WTC11 (cell line): ENCODE results near the gene TFCP2.

ENCODE experiments used
- ELF4 ChIP-seq: sonication (generic); formaldehyde crosslinking; IDR thresholded peaks from 2 replicates; pipeline ENCODE4 v1.8.1; 2022; ENCODE audit warnings: low read depth, mild to moderate bottlenecking, moderate library complexity, missing genetic modification reagents
- KAT7 ChIP-seq: sonication (generic); formaldehyde crosslinking; IDR thresholded peaks from 2 replicates; pipeline ENCODE4 v1.8.1; 2023; ENCODE audit warnings: missing genetic modification reagents, mild to moderate bottlenecking, borderline replicate concordance
- MAX ChIP-seq: sonication (generic); formaldehyde crosslinking; IDR thresholded peaks from 2 replicates; pipeline ENCODE4 v1.8.0; 2022; ENCODE audit warnings: mild to moderate bottlenecking, missing genetic modification reagents
- MXD4 ChIP-seq: fragments of 250-450 bp; sonication (Bioruptor Pico); IDR thresholded peaks from 2 replicates; pipeline ENCODE4 v1.8.0; 2021; ENCODE audit warnings: mild to moderate bottlenecking, moderate library complexity, borderline replicate concordance
- RELA ChIP-seq: sonication (generic); formaldehyde crosslinking; IDR thresholded peaks from 2 replicates; pipeline ENCODE4 v1.8.1; 2022; ENCODE audit warnings: missing genetic modification reagents, mild to moderate bottlenecking, borderline replicate concordance
- SMAD3 ChIP-seq: sonication (generic); formaldehyde crosslinking; IDR thresholded peaks from 2 replicates; pipeline ENCODE4 v1.8.0; 2022; ENCODE audit warnings: missing genetic modification reagents, mild to moderate bottlenecking, borderline replicate concordance
- USF1 ChIP-seq: sonication (generic); formaldehyde crosslinking; IDR thresholded peaks from 2 replicates; pipeline ENCODE4 v1.8.0; 2022; ENCODE audit warnings: mild to moderate bottlenecking, missing genetic modification reagents
- ZNF121 ChIP-seq: sonication (generic); formaldehyde crosslinking; IDR thresholded peaks from 2 replicates; pipeline ENCODE4 v1.8.0; 2023; ENCODE audit warnings: missing genetic modification reagents
- TF ChIP-seq, protein P1 (sequence below): fragments of 200-600 bp; IDR thresholded peaks from 2 replicates; pipeline ENCODE4 v1.8.0; 2022; ENCODE audit warnings: antibody characterized with exemption

- TF ChIP-seq, protein P1, sequence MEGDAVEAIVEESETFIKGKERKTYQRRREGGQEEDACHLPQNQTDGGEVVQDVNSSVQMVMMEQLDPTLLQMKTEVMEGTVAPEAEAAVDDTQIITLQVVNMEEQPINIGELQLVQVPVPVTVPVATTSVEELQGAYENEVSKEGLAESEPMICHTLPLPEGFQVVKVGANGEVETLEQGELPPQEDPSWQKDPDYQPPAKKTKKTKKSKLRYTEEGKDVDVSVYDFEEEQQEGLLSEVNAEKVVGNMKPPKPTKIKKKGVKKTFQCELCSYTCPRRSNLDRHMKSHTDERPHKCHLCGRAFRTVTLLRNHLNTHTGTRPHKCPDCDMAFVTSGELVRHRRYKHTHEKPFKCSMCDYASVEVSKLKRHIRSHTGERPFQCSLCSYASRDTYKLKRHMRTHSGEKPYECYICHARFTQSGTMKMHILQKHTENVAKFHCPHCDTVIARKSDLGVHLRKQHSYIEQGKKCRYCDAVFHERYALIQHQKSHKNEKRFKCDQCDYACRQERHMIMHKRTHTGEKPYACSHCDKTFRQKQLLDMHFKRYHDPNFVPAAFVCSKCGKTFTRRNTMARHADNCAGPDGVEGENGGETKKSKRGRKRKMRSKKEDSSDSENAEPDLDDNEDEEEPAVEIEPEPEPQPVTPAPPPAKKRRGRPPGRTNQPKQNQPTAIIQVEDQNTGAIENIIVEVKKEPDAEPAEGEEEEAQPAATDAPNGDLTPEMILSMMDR = no peak
- TF ChIP-seq USF1 (CRISPR knock-in tag) (no peak), MXD4 (CRISPR knock-in tag) (no peak), MAX (CRISPR knock-in tag) (no peak), RELA (no peak), ZNF121 (CRISPR knock-in tag) (no peak), ELF4 (CRISPR knock-in tag) (no peak), KAT7 (CRISPR knock-in tag) (no peak), SMAD3 (CRISPR knock-in tag) (no peak)
Measured at GRCh38 chr12:51191516-51192283, 18.8 kb upstream of the TFCP2 start.
